ENCODE results near the gene CCDC80.

Gene CCDC80

GRCh38 chr3:112561734-112562529 is 79.0 kb downstream of the CCDC80 start, which contains the start of the genes ATG3 and SLC35A5 (continued):
- TF ChIP-seq KLF10 (tag by site-specific recombination; IDR thresholded peaks at IDR 0.05) = peak; percentile 97
- no peak for TF ChIP-seq ZNF354C (tag by site-specific recombination; IDR thresholded peaks at IDR 0.05; ENCODE audit: borderline replicate concordance, low read depth)
- TF ChIP-seq ZNF488 (tag by site-specific recombination; IDR thresholded peaks at IDR 0.05) = no peak
- peak; percentile 92 for TF ChIP-seq KLF9 (tag by site-specific recombination; IDR thresholded peaks at IDR 0.05; ENCODE audit: low read depth)
- TF ChIP-seq ZBTB48 (tag by site-specific recombination; IDR thresholded peaks at IDR 0.05) = peak; percentile 88
- peak; percentile 75 for TF ChIP-seq ZXDB (tag by site-specific recombination; IDR thresholded peaks at IDR 0.05)
- TF ChIP-seq ZSCAN30 (tag by site-specific recombination; IDR thresholded peaks at IDR 0.05) = 0 out of 2 replicates have a peak, but pooled peaks have one; percentile 44
- TF ChIP-seq ZBTB10 (tag by site-specific recombination; IDR thresholded peaks at IDR 0.05) = peak; percentile 86
- peak; percentile 63 for TF ChIP-seq ZBTB21 (tag by site-specific recombination; IDR thresholded peaks at IDR 0.05)
- TF ChIP-seq KLF16 (tag by site-specific recombination; IDR thresholded peaks at IDR 0.05) = peak; percentile 97
- TF ChIP-seq KLF17 (tag by site-specific recombination; IDR thresholded peaks at IDR 0.05) = 0 out of 2 replicates have a peak, but pooled peaks have one; percentile 55
- no peak for TF ChIP-seq KLF7 (tag by site-specific recombination; IDR thresholded peaks at IDR 0.05; ENCODE audit: borderline replicate concordance)
- TF ChIP-seq ZIC2 (tag by site-specific recombination; IDR thresholded peaks at IDR 0.05) = peak; percentile 69
- TF ChIP-seq ZNF423 (tag by site-specific recombination; IDR thresholded peaks at IDR 0.05) = 0 out of 2 replicates have a peak, but pooled peaks have one; percentile 27
- TF ChIP-seq, protein P1, sequence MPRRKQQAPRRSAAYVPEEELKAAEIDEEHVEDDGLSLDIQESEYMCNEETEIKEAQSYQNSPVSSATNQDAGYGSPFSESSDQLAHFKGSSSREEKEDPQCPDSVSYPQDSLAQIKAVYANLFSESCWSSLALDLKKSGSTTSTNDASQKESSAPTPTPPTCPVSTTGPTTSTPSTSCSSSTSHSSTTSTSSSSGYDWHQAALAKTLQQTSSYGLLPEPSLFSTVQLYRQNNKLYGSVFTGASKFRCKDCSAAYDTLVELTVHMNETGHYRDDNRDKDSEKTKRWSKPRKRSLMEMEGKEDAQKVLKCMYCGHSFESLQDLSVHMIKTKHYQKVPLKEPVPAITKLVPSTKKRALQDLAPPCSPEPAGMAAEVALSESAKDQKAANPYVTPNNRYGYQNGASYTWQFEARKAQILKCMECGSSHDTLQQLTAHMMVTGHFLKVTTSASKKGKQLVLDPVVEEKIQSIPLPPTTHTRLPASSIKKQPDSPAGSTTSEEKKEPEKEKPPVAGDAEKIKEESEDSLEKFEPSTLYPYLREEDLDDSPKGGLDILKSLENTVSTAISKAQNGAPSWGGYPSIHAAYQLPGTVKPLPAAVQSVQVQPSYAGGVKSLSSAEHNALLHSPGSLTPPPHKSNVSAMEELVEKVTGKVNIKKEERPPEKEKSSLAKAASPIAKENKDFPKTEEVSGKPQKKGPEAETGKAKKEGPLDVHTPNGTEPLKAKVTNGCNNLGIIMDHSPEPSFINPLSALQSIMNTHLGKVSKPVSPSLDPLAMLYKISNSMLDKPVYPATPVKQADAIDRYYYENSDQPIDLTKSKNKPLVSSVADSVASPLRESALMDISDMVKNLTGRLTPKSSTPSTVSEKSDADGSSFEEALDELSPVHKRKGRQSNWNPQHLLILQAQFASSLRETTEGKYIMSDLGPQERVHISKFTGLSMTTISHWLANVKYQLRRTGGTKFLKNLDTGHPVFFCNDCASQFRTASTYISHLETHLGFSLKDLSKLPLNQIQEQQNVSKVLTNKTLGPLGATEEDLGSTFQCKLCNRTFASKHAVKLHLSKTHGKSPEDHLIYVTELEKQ (tag by site-specific recombination; IDR thresholded peaks at IDR 0.05; ENCODE audit: borderline replicate concordance) = no peak
- TF ChIP-seq, protein P2, sequence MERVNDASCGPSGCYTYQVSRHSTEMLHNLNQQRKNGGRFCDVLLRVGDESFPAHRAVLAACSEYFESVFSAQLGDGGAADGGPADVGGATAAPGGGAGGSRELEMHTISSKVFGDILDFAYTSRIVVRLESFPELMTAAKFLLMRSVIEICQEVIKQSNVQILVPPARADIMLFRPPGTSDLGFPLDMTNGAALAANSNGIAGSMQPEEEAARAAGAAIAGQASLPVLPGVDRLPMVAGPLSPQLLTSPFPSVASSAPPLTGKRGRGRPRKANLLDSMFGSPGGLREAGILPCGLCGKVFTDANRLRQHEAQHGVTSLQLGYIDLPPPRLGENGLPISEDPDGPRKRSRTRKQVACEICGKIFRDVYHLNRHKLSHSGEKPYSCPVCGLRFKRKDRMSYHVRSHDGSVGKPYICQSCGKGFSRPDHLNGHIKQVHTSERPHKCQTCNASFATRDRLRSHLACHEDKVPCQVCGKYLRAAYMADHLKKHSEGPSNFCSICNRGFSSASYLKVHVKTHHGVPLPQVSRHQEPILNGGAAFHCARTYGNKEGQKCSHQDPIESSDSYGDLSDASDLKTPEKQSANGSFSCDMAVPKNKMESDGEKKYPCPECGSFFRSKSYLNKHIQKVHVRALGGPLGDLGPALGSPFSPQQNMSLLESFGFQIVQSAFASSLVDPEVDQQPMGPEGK (tag by site-specific recombination; IDR thresholded peaks at IDR 0.05) = peak; percentile 80
- peak; percentile 73 for TF ChIP-seq PRDM10 (tag by site-specific recombination; IDR thresholded peaks at IDR 0.05)
- no peak for TF ChIP-seq YY1 (tag by site-specific recombination; IDR thresholded peaks at IDR 0.05)
- peak; percentile 22; the same call in 1 of the 2 replicates for TF ChIP-seq IKZF3 (tag by site-specific recombination; IDR thresholded peaks at IDR 0.05)
- peak; percentile 50 for TF ChIP-seq KLF1 (tag by site-specific recombination; IDR thresholded peaks at IDR 0.05)
- peak; percentile 88 for TF ChIP-seq ZBTB8A (tag by site-specific recombination; IDR thresholded peaks at IDR 0.05)
- TF ChIP-seq ZNF785 (tag by site-specific recombination; IDR thresholded peaks at IDR 0.05) = 0 out of 2 replicates have a peak, but pooled peaks have one; percentile 54
- 0 out of 2 replicates have a peak, but pooled peaks have one; percentile 61 for TF ChIP-seq GLI4 (tag by site-specific recombination; IDR thresholded peaks at IDR 0.05)
- TF ChIP-seq ZBTB20 (tag by site-specific recombination; IDR thresholded peaks at IDR 0.05) = peak; percentile 67; the same call in 1 of the 2 replicates
- no peak for TF ChIP-seq ZNF202 (tag by site-specific recombination; IDR thresholded peaks at IDR 0.05; ENCODE audit: borderline replicate concordance)
